HCT116 (cell line): ENCODE results near the gene SAMD4A. TPM values are rescaled to one million over a fixed set of nuclear protein-coding genes. Genes with fewer than 3 reads are reported as not detected.

Experiments used
- ATAC-seq: fragments of 200-7000 bp; cut with Tn5 transposase; 2 replicates; pipeline ENCODE4 v1.9.1; 2020; ENCODE audit warnings: mild to moderate bottlenecking, moderate library complexity
- BruUV-seq: library from RNA; stranded (reverse); fragments of 400-500 nt; replicated peaks from 2 replicates; lab custom pipeline; 2021; lab: Mats Ljungman, UMichigan
- CTCF ChIA-PET: fragments of 300-600 bp; sonication (Branson Sonifier 250); formaldehyde crosslinking; loops from one replicate; lab custom pipeline; 2021; ENCODE audit warnings: antibody characterized with exemption; lab: Charles Lee
- POLR2A ChIA-PET: fragments of 300-600, 350-600 bp; sonication (Branson Sonifier 250); formaldehyde crosslinking; loops from one replicate; lab custom pipeline; 2021; ENCODE audit warnings: antibody characterized with exemption; lab: Charles Lee
- RAD21 ChIA-PET, 2 experiments: fragments of 300-600 bp; sonication (Branson Sonifier 250); formaldehyde crosslinking; loops; one replicate each; lab custom pipeline; 2023; ENCODE audit warnings: low total read pairs in 2 of 2; ENCODE audit not compliant: uncharacterized antibody in 2 of 2, unreplicated experiment in 2 of 2, low non-redundant PET in 1 of 2; lab: Charles Lee
- DNase-seq: peaks from one replicate; pipeline ENCODE4 v3.0.0-alpha.2; 2010; ENCODE audit warnings: low read depth, low spot score
- H2AFZ ChIP-seq: fragments of 200-600 bp; shearing (Covaris generic), sonication (generic); 2 replicates; pipeline ENCODE4 v1.6.1; 2017; ENCODE audit warnings: low read depth, mixed run types, mixed read lengths, antibody characterized with exemption, low read length; ENCODE audit not compliant: poor library complexity, severe bottlenecking
- H3K27ac ChIP-seq: 2 replicates; pipeline ENCODE4 v1.5.1; 2012; ENCODE audit warnings: low read depth, low read length
- H3K27me3 ChIP-seq: fragments of 200-600 bp; sonication (generic); 2 replicates; pipeline ENCODE4 v1.6.1; 2016; ENCODE audit warnings: mixed run types, low read length, mixed read lengths; ENCODE audit not compliant: insufficient read depth
- H3K36me3 ChIP-seq, 2 experiments: fragments of 200-500 bp in 1 of 2; fragments of 200-600 bp in 1 of 2; sonication (Bioruptor generic) in 1 of 2; sonication (generic) in 1 of 2; 2 replicates each; pipeline versions ENCODE4 v1.5.1 to v1.6.1; 2014 to 2016; ENCODE audit warnings: low read length in 2 of 2, inconsistent platforms in 1 of 2, mixed read lengths in 1 of 2, mixed run types in 1 of 2; ENCODE audit not compliant: insufficient read depth in 2 of 2, control insufficient read depth in 1 of 2
- H3K4me1 ChIP-seq, 2 experiments: fragments of 200-600 bp in 1 of 2; sonication (generic) in 1 of 2; 2 replicates each; pipeline versions ENCODE4 v1.5.1 to v1.6.1; 2012 to 2017; ENCODE audit warnings: low read length in 2 of 2, inconsistent platforms in 1 of 2, mild to moderate bottlenecking in 1 of 2, mixed read lengths in 1 of 2, mixed run types in 1 of 2, moderate library complexity in 1 of 2; ENCODE audit not compliant: insufficient read depth in 2 of 2, control insufficient read depth in 1 of 2
- H3K4me2 ChIP-seq: fragments of 200-600 bp; sonication (generic); 2 replicates; pipeline ENCODE4 v1.6.1; 2017; ENCODE audit warnings: mixed run types, low read length, mixed read lengths
- H3K4me3 ChIP-seq, 2 experiments: fragments of 200-600 bp in 1 of 2; sonication (generic) in 1 of 2; replicated peaks in 1 of 2; 2 replicates each; pipeline ENCODE4 v1.5.1; 2011 to 2016; ENCODE audit warnings: low read length in 2 of 2, control low read depth in 1 of 2, low read depth in 1 of 2, mild to moderate bottlenecking in 1 of 2, mixed read lengths in 1 of 2, mixed run types in 1 of 2
- H3K79me2 ChIP-seq: fragments of 200-600 bp; sonication (generic); 2 replicates; pipeline ENCODE4 v1.6.1; 2017; ENCODE audit warnings: mild to moderate bottlenecking, mixed run types, low read length, moderate library complexity, mixed read lengths; ENCODE audit not compliant: insufficient read depth
- H3K9ac ChIP-seq: fragments of 200-600 bp; sonication (generic); 2 replicates; pipeline ENCODE4 v1.6.1; 2016; ENCODE audit warnings: low read length, mixed read lengths
- H3K9me2 ChIP-seq: fragments of 200-600 bp; sonication (generic), shearing (Covaris generic); 2 replicates; pipeline ENCODE4 v1.6.1; 2017; ENCODE audit warnings: mixed run types, mild to moderate bottlenecking, moderate library complexity; ENCODE audit not compliant: insufficient read depth
- H3K9me3 ChIP-seq, 2 experiments: fragments of 200-500 bp in 1 of 2; fragments of 200-600 bp in 1 of 2; sonication (Bioruptor generic) in 1 of 2; sonication (generic) in 1 of 2; 2 replicates each; pipeline ENCODE4 v1.6.1; 2014 to 2017; ENCODE audit warnings: low read length in 2 of 2, mixed read lengths in 2 of 2, inconsistent platforms in 1 of 2, low read depth in 1 of 2, mild to moderate bottlenecking in 1 of 2, mixed run types in 1 of 2, moderate library complexity in 1 of 2; ENCODE audit not compliant: control insufficient read depth in 1 of 2, insufficient read depth in 1 of 2
- H4K20me1 ChIP-seq: fragments of 200-600 bp; sonication (generic), shearing (Covaris generic); 2 replicates; pipeline ENCODE4 v1.6.1; 2017; ENCODE audit warnings: mixed run types, mild to moderate bottlenecking, moderate library complexity; ENCODE audit not compliant: insufficient read depth
- CBX3 ChIP-seq: IDR thresholded peaks from 2 replicates; pipeline ENCODE4 v1.6.1; 2012; ENCODE audit warnings: low read depth
- CEBPB ChIP-seq: IDR thresholded peaks from 2 replicates; pipeline ENCODE4 v1.6.1; 2012; ENCODE audit warnings: low read depth
- EZH2 ChIP-seq: fragments of 200-600 bp; sonication (generic); IDR thresholded peaks from 2 replicates; pipeline ENCODE4 v1.6.1; 2017; ENCODE audit warnings: antibody characterized with exemption, mixed run types
- JUND ChIP-seq: IDR thresholded peaks from 2 replicates; pipeline ENCODE4 v1.6.1; 2012
- RAD21 ChIP-seq: IDR thresholded peaks from 2 replicates; pipeline ENCODE4 v1.6.1; 2012; ENCODE audit warnings: low read depth, mild to moderate bottlenecking
- SP1 ChIP-seq: IDR thresholded peaks from 2 replicates; pipeline ENCODE4 v1.6.1; 2012; ENCODE audit warnings: low read depth
- SRF ChIP-seq: IDR thresholded peaks from 2 replicates; pipeline ENCODE4 v1.6.1; 2012; ENCODE audit warnings: low read depth
- TCF7L2 ChIP-seq: IDR thresholded peaks from 2 replicates; pipeline ENCODE4 v1.7.0; 2011; ENCODE audit warnings: borderline replicate concordance, inconsistent platforms; ENCODE audit not compliant: insufficient read depth, insufficient read length; ENCODE audit errors: extremely low read depth
- YY1 ChIP-seq: IDR thresholded peaks from 2 replicates; pipeline ENCODE4 v1.6.1; 2011; ENCODE audit warnings: low read length, low read depth, moderate library complexity, mild to moderate bottlenecking; ENCODE audit not compliant: insufficient replicate concordance; ENCODE audit errors: extremely low read depth
- ZFX ChIP-seq: fragments of 450-650 bp; IDR thresholded peaks from 2 replicates; pipeline ENCODE4 v1.6.1; 2017
- intact Hi-C: fragments of 100-400 bp; cut with micrococcal nuclease; formaldehyde crosslinking; loops from 2 replicates; pipeline ENCODE4 v1.10.0; 2022
- total RNA-seq: library from RNA; stranded (reverse); gene quantifications from one replicate; pipeline ENCODE4 v1.2.1, GENCODE V29; 2021; ENCODE audit not compliant: unreplicated experiment
- TF ChIP-seq, protein P1 (sequence below), 3 experiments: fragments of 200-600 bp in 1 of 3; sonication (generic) in 1 of 3; IDR thresholded peaks in 2 of 3; conservative IDR thresholded peaks in 1 of 3; 2 replicates each; pipeline ENCODE4 v1.5.1; 2012 to 2017; ENCODE audit warnings: low read depth in 2 of 3, low read length in 2 of 3, antibody characterized with exemption in 1 of 3, borderline replicate concordance in 1 of 3, control low read depth in 1 of 3, mild to moderate bottlenecking in 1 of 3, mixed read lengths in 1 of 3, mixed run types in 1 of 3, moderate library complexity in 1 of 3; ENCODE audit not compliant: insufficient read depth in 1 of 3

The SAMD4A gene
- total RNA-seq, 1 experiment from 2014 or later = 9.0 TPM

DNA sequence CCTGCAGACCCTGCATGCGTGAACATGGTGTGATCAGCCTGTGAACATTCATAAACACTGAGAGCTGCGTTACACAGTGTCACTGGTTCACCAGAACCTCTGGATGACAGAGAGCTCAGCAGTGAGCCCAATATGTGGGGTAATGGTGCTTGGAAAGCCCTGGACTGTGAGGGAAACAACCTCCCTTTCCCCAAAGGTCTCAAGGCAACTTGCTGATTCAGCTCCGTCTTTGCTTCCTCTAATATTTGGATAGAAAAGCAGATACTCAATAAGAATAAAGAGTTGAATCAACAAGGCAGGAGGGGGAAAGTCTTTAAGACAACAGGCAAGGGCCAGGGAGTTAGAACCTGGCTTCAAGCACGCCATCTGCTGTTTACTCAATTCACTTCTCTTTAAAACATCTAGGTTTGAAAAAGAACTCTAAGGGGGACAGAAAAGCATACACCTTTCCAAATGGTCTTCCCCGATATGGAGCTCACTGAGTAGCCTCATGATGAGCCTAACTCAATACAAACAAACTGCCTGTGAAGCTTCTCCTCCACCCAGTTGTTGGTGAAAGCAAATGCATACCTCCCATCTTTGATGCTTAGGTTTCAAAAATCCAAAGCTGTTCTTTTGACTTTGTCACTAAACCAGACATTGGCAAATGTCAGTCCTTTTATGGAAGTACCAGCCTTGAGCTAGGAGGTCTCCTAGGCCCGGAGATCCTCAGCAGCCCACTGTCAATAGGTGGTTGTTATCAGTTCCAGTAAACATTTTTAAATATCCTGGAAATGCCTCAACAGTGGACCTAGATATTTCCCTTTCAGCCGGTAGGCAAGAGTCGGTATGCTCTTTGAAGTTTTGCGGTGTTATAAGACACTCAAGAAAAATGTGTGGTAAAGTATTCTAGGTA, 76.1 kb downstream of the SAMD4A start:
- intact Hi-C loops = no loop called here
- peak; percentile 40 for TF ChIP-seq RAD21
- TF ChIP-seq JUND = no peak
- TF ChIP-seq, protein P1, sequence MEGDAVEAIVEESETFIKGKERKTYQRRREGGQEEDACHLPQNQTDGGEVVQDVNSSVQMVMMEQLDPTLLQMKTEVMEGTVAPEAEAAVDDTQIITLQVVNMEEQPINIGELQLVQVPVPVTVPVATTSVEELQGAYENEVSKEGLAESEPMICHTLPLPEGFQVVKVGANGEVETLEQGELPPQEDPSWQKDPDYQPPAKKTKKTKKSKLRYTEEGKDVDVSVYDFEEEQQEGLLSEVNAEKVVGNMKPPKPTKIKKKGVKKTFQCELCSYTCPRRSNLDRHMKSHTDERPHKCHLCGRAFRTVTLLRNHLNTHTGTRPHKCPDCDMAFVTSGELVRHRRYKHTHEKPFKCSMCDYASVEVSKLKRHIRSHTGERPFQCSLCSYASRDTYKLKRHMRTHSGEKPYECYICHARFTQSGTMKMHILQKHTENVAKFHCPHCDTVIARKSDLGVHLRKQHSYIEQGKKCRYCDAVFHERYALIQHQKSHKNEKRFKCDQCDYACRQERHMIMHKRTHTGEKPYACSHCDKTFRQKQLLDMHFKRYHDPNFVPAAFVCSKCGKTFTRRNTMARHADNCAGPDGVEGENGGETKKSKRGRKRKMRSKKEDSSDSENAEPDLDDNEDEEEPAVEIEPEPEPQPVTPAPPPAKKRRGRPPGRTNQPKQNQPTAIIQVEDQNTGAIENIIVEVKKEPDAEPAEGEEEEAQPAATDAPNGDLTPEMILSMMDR (IDR thresholded peaks at IDR 0.05 in 2 of 3, conservative IDR thresholded peaks at IDR 0.05 in 1 of 3; ENCODE audit: borderline replicate concordance in 1 of 3, insufficient read depth in 1 of 3, low read depth in 2 of 3, low read length in 2 of 3) = 0 out of 6 replicates have a peak, but pooled peaks of 1 of the 3 experiments have one; percentile 18
- TF ChIP-seq CBX3 = no peak
- no peak for TF ChIP-seq EZH2
- peak; percentile 26 for TF ChIP-seq TCF7L2
- TF ChIP-seq ZFX = no peak
- TF ChIP-seq CEBPB = no peak
- TF ChIP-seq YY1 = no peak
- no peak for TF ChIP-seq SRF
- no peak for TF ChIP-seq SP1
- no peak for DNase-seq
- Histone ChIP-seq H3K27ac (peak overlapping the region; percentile 40; the same call in 1 of the 2 replicates), H3K36me3 (no peaks in the 10 kb centered on the region), H3K9ac (no peak overlapping the region), H3K4me3 (peak overlapping the region in 1 of 2 experiments; percentile 9; a peak in 1 of 4 replicates), H3K4me2 (peak overlapping the region; percentile 52), H3K79me2 (no peaks in the 10 kb centered on the region), H3K4me1 (peaks cover 15 to 23% of the 10 kb centered on the region in 2 experiments), H3K27me3 (no peaks in the 10 kb centered on the region), H3K9me2 (no peaks in the 10 kb centered on the region), H2AFZ (no peak overlapping the region), H3K9me3 (no peaks in the 10 kb centered on the region), H4K20me1 (no peaks in the 10 kb centered on the region)
- no TSS peak for BruUV-seq
- ChIA-PET POLR2A (interaction anchor here (1.4 kb wide), 1 partner anchor 9 kb away, joined by 3 read pairs; no protein-coding TSS in a partner anchor), CTCF (interaction anchor here (1.0 kb wide), 1 partner anchor 79 kb away, joined by 7 read pairs; no protein-coding TSS in a partner anchor), RAD21 (no interaction called here)
- peak; percentile 69 for ATAC-seq
